Measurements from ENCODE around the gene SMAD9. TPM values are rescaled to one million over a fixed set of nuclear protein-coding genes. Genes with fewer than 3 reads are reported as not detected.

Gene SMAD9
- total RNA-seq, 1 donor from 2014 or later, result 0.08 TPM

DNA sequence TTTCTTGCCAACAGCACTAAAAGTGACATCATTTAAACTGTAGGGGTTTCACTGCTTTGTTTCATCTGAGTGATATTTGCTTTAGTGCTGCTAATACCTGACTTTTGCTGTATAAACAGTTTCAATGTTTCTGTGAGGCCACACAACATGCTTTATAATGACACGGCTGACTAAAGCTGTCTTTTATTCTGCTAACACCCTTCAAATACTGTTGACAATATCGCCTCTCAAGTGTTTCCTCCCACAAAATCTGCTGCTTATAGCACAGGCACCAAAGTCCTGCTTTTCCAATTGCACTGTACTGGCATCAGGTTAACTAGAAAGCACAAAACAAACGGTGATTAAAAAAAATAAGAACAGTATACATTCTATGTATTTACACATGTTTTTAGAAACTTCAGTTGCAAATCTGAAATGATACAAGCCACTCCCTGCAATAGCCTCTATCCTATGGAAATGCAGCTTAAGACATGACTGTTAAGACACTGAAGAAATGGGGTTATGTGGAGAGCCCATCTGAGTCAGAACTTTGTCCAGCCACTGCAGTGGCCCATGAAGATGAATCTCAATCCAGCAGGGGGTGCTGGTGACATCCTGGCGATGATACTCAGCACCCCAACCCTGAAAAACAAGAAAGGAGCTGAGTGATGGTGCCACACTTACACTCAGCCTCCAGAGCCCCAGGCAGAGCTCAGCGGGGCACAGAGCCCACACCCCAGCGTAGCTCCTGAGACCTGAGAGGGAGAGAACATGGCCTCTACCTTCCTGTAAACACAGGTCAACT is 71.6 kb downstream of the SMAD9 start:
- no peak overlapping the region for H3K27ac Mint-ChIP-seq
- H3K4me1 Mint-ChIP-seq (ENCODE audit: low read depth), result no peaks in the 10 kb centered on the region
- H3K27me3 Mint-ChIP-seq (ENCODE audit: insufficient read depth), result no peaks in the 10 kb centered on the region
- DNase-seq (ENCODE audit: low spot score), result no peak
- no peaks in the 10 kb centered on the region for H3K9me3 Mint-ChIP-seq
- H3K4me3 Mint-ChIP-seq, result no peak overlapping the region
- intact Hi-C loops (cut with micrococcal nuclease), result loop anchor here (2.0 kb wide), 1 partner anchor 132 kb away; no protein-coding TSS in a partner anchor
- H3K36me3 Mint-ChIP-seq (ENCODE audit: low read depth), result peaks cover 3% of the 10 kb centered on the region

DNA sequence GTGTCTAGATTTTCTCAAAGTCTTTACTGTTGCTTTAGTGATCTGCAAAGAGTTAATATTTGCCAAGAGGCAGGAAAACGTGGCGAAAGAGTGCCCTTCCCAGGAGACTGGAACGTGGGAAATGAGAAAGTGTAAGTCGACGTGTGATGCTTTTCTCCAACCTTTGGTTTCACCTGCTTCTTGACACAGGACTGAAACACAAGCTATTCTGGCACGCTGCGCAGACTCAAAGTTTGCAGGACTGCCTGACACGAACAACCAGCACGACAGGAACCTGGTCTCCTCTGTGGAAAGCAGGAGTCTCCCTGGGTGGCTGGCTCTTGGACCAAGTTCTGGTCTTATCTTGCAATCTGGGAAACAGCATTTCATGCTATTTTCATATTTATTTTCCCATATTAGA is 72.4 kb downstream of the SMAD9 start:
- Mint-ChIP-seq H3K4me3 (no peak overlapping the region), H3K27me3 (ENCODE audit: insufficient read depth) (no peaks in the 10 kb centered on the region), H3K4me1 (ENCODE audit: low read depth) (no peaks in the 10 kb centered on the region), H3K27ac (no peak overlapping the region), H3K9me3 (no peaks in the 10 kb centered on the region), H3K36me3 (ENCODE audit: low read depth) (peaks cover 3% of the 10 kb centered on the region)
- no peak for DNase-seq (ENCODE audit: low spot score)
- intact Hi-C loops (cut with micrococcal nuclease), result loop anchor here (2.0 kb wide), 1 partner anchor 133 kb away; no protein-coding TSS in a partner anchor

DNA sequence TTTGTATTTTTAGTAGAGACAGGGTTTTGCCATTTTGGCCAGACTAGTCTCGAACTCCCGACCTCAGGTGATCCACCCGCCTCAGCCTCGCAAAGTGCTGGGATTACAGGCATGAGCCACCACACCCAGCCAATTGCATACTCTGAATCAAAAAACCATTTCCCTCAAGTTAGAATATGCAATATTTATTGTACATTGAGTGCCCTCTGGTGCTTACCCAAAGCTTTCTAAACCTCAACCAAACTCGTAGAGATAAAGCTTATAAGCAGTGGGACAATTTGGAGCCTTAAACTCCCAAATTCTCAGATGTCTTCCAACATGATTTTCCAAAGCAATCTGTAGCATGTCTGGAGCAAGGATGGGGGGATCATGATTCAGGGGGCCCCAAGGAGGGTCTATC is 78.6 kb downstream of the SMAD9 start:
- Mint-ChIP-seq H3K27me3 (ENCODE audit: insufficient read depth) (no peaks in the 10 kb centered on the region), H3K36me3 (ENCODE audit: low read depth) (peaks cover 3% of the 10 kb centered on the region), H3K9me3 (no peaks in the 10 kb centered on the region), H3K27ac (no peak overlapping the region), H3K4me1 (ENCODE audit: low read depth) (no peaks in the 10 kb centered on the region), H3K4me3 (no peak overlapping the region)
- no peak for DNase-seq (ENCODE audit: low spot score)
- intact Hi-C loops (cut with micrococcal nuclease), result no loop called here

GRCh38 chr13:36840718-36841250 is 79.3 kb downstream of the SMAD9 start:
- Mint-ChIP-seq H3K27me3 (ENCODE audit: insufficient read depth) (no peaks in the 10 kb centered on the region), H3K4me1 (ENCODE audit: low read depth) (no peaks in the 10 kb centered on the region), H3K9me3 (no peaks in the 10 kb centered on the region), H3K27ac (no peak overlapping the region), H3K36me3 (ENCODE audit: low read depth) (peaks cover 3% of the 10 kb centered on the region), H3K4me3 (no peak overlapping the region)
- intact Hi-C loops (cut with micrococcal nuclease), result no loop called here
- no peak for DNase-seq (ENCODE audit: low spot score)

- Mint-ChIP-seq H3K9me3 (no peaks in the 10 kb centered on the region), H3K4me3 (no peak overlapping the region), H3K36me3 (ENCODE audit: low read depth) (peaks cover 5% of the 10 kb centered on the region), H3K4me1 (ENCODE audit: low read depth) (no peaks in the 10 kb centered on the region), H3K27ac (no peak overlapping the region), H3K27me3 (ENCODE audit: insufficient read depth) (no peaks in the 10 kb centered on the region)
- intact Hi-C loops (cut with micrococcal nuclease), result no loop called here
- no peak for DNase-seq (ENCODE audit: low spot score)
Observed at GRCh38 chr13:36839981-36840380, 80.1 kb downstream of the SMAD9 start.

DNA sequence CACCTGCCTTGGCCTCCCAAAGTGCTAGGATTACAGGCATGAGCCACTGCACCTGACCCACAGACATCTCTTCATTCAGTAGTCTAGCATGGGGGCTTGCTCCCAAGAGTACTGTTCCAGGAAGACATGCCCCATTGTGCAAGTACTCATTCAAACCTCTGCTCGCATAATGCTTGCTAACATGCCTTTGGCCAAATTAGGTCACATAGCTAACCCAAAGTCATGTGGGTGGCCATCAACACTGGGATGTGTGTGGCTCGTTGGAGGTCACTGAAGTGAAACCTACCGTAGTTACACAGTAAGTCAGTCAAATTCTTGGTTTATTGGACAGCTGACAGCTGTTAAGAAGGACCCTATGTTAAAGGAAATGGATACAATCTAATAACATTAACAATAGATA is 80.8 kb downstream of the SMAD9 start:
- Mint-ChIP-seq H3K27me3 (ENCODE audit: insufficient read depth) (no peaks in the 10 kb centered on the region), H3K36me3 (ENCODE audit: low read depth) (peaks cover 5% of the 10 kb centered on the region), H3K9me3 (no peaks in the 10 kb centered on the region), H3K4me1 (ENCODE audit: low read depth) (no peaks in the 10 kb centered on the region), H3K4me3 (no peak overlapping the region), H3K27ac (no peak overlapping the region)
- no peak for DNase-seq (ENCODE audit: low spot score)
- intact Hi-C loops (cut with micrococcal nuclease), result no loop called here

DNA sequence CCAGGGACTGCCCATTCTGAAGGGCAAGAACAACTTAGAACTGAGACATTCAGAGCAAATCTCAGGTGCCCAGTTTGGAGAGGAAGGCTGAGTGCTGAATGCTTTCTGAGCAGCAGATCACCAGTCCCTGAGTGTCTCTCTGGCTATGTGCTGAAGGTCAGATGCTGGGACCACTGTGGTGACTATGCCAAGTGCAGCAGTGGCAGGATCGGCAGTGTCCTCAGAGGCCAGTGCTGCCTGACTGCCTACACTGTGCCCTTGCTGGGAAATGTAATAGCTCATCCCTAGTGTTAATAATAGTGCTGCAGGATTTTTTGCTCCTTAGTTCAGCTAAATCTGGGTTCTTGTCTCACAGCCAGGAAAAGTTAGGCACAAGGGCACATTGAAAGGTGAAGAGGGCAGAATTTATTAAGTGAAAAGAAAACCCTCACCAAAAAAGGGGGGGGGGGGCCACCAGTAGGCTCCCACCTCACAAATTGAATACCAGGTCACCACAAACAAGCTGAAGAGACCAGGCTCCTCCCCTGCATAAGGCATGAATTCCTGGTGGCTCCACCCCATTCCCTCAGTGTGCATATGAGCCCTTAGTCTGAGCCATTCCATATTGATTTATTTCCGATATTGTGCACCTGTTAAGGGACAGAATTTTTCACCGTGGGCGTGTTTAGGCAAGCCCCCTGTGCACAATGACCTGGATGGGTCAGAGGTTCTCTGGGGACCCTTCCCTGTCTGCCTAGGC is 82.5 kb downstream of the SMAD9 start:
- Mint-ChIP-seq H3K27ac (no peak overlapping the region), H3K9me3 (no peaks in the 10 kb centered on the region), H3K27me3 (ENCODE audit: insufficient read depth) (no peaks in the 10 kb centered on the region), H3K36me3 (ENCODE audit: low read depth) (peaks cover 4% of the 10 kb centered on the region), H3K4me1 (ENCODE audit: low read depth) (no peaks in the 10 kb centered on the region), H3K4me3 (no peak overlapping the region)
- no peak for DNase-seq (ENCODE audit: low spot score)
- intact Hi-C loops (cut with micrococcal nuclease), result no loop called here

DNA sequence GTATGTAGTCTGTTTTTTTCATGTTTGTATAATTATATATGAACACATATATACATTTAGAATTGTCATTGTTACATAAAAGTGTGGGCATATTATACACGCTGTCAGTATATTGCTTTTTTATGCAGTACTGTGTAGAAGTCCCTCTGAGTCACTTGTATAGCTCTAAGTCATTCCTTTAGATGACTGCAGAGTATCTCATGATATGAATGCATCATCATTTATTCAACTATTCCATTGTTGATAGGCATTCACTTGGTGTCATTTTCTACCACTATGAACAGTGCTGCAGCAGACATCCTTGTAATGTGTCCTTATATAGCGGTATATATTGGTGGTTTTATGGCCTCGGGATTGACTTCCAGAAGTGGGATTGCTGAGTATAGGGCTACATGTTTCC is 85.7 kb downstream of the SMAD9 start:
- no peak overlapping the region for H3K4me3 Mint-ChIP-seq
- intact Hi-C loops (cut with micrococcal nuclease), result no loop called here

GRCh38 chr13:36831291-36831690 is 88.7 kb downstream of the SMAD9 start:
- Mint-ChIP-seq H3K27ac (no peak overlapping the region), H3K27me3 (ENCODE audit: insufficient read depth) (no peaks in the 10 kb centered on the region), H3K36me3 (ENCODE audit: low read depth) (peaks cover 15% of the 10 kb centered on the region), H3K4me1 (ENCODE audit: low read depth) (no peaks in the 10 kb centered on the region), H3K4me3 (no peak overlapping the region), H3K9me3 (no peaks in the 10 kb centered on the region)
- no peak for DNase-seq (ENCODE audit: low spot score)
- intact Hi-C loops (cut with micrococcal nuclease), result no loop called here

More for the DNA sequence above, 85.7 kb downstream of the SMAD9 start:
- Mint-ChIP-seq H3K36me3 (ENCODE audit: low read depth) (peaks cover 10% of the 10 kb centered on the region), H3K9me3 (no peaks in the 10 kb centered on the region), H3K27ac (no peak overlapping the region), H3K4me1 (ENCODE audit: low read depth) (no peaks in the 10 kb centered on the region), H3K27me3 (ENCODE audit: insufficient read depth) (no peaks in the 10 kb centered on the region)
- DNase-seq (ENCODE audit: low spot score), result no peak

DNA sequence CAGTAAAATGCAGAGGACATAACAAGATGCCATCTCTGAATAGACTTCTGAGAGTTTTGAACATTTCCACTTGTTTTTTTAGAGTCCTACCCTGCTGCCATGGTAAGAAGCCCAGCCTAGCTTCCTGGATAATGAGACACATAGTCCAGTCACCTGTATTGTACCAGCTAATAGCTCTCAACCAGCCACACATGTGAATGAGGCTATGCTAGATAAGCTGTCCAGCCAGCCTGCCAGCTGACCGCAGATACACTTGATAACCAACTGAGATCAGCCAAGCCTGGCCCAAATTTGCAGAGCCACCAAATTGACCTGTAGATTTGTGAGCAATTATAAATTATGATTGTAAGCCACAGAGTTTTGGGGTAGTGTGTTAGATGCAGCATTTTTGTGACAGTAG is 90.3 kb downstream of the SMAD9 start:
- H3K4me1 Mint-ChIP-seq (ENCODE audit: low read depth), result peaks cover 3% of the 10 kb centered on the region
- H3K36me3 Mint-ChIP-seq (ENCODE audit: low read depth), result peaks cover 15% of the 10 kb centered on the region
- no peaks in the 10 kb centered on the region for H3K27me3 Mint-ChIP-seq (ENCODE audit: insufficient read depth)
- intact Hi-C loops (cut with micrococcal nuclease), result no loop called here
- H3K9me3 Mint-ChIP-seq, result no peaks in the 10 kb centered on the region
- DNase-seq (ENCODE audit: low spot score), result no peak
- H3K4me3 Mint-ChIP-seq, result no peak overlapping the region
- H3K27ac Mint-ChIP-seq, result no peak overlapping the region

DNA sequence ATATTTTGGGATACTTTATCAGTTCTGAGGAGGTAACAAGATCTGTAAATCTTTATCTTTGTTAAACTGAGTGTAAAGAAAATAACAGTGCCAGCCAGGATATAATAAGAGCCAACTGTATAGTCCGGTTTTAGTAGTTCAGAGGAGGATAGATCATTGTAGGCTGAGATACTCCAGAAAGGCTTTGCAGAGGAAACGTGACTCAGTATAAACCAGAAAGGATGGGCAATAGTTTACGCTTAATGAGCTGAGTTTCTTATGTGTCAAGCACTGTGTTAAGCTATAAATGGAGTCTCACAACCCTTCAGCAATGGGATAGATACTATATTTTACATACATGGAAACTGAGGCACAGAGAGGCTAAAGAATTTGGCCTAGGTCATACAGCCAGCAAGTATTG is 97.3 kb downstream of the SMAD9 start:
- peaks cover 13% of the 10 kb centered on the region for H3K36me3 Mint-ChIP-seq (ENCODE audit: low read depth)
- H3K27me3 Mint-ChIP-seq (ENCODE audit: insufficient read depth), result no peaks in the 10 kb centered on the region
- no peak overlapping the region for H3K4me3 Mint-ChIP-seq
- H3K9me3 Mint-ChIP-seq, result no peaks in the 10 kb centered on the region
- no peak overlapping the region for H3K27ac Mint-ChIP-seq
- intact Hi-C loops (cut with micrococcal nuclease), result no loop called here
- DNase-seq (ENCODE audit: low spot score), result no peak
- H3K4me1 Mint-ChIP-seq (ENCODE audit: low read depth), result peaks cover 61% of the 10 kb centered on the region

- Mint-ChIP-seq H3K27me3 (ENCODE audit: insufficient read depth) (no peaks in the 10 kb centered on the region), H3K9me3 (no peaks in the 10 kb centered on the region), H3K4me3 (peak overlapping the region; percentile 96), H3K4me1 (ENCODE audit: low read depth) (peaks cover 69% of the 10 kb centered on the region), H3K36me3 (ENCODE audit: low read depth) (peaks cover 10% of the 10 kb centered on the region), H3K27ac (peak overlapping the region; percentile 92)
- intact Hi-C loops (cut with micrococcal nuclease), result loop anchor here (2.0 kb wide), 1 partner anchor 23 kb away; no protein-coding TSS in a partner anchor
- DNase-seq (ENCODE audit: low spot score), result no peak
Observed at GRCh38 chr13:36820222-36820621, 99.8 kb downstream of the SMAD9 start.

GRCh38 chr13:36819739-36820090 is 100.3 kb downstream of the SMAD9 start:
- DNase-seq (ENCODE audit: low spot score), result peak; percentile 22
- Mint-ChIP-seq H3K4me3 (peak overlapping the region; percentile 96), H3K27me3 (ENCODE audit: insufficient read depth) (peaks cover 3% of the 10 kb centered on the region), H3K9me3 (no peaks in the 10 kb centered on the region), H3K36me3 (ENCODE audit: low read depth) (peaks cover 8% of the 10 kb centered on the region), H3K27ac (peak overlapping the region; percentile 92), H3K4me1 (ENCODE audit: low read depth) (peaks cover 66% of the 10 kb centered on the region)
- intact Hi-C loops (cut with micrococcal nuclease), result loop anchor here (1.0 to 2.0 kb wide), 6 partner anchors 23 to 1530 kb away; partner anchors contain the start of genes ALG5, SPART, SUPT20H and UFM1
